ENCODE data around the gene COL27A1. TPM values are rescaled to one million over a fixed set of nuclear protein-coding genes. Genes with fewer than 3 reads are reported as not detected.

COL27A1 gene
- total and polyA plus RNA-seq, 2 donors from 2014 or later, result 13.6 to 45.6 TPM

DNA sequence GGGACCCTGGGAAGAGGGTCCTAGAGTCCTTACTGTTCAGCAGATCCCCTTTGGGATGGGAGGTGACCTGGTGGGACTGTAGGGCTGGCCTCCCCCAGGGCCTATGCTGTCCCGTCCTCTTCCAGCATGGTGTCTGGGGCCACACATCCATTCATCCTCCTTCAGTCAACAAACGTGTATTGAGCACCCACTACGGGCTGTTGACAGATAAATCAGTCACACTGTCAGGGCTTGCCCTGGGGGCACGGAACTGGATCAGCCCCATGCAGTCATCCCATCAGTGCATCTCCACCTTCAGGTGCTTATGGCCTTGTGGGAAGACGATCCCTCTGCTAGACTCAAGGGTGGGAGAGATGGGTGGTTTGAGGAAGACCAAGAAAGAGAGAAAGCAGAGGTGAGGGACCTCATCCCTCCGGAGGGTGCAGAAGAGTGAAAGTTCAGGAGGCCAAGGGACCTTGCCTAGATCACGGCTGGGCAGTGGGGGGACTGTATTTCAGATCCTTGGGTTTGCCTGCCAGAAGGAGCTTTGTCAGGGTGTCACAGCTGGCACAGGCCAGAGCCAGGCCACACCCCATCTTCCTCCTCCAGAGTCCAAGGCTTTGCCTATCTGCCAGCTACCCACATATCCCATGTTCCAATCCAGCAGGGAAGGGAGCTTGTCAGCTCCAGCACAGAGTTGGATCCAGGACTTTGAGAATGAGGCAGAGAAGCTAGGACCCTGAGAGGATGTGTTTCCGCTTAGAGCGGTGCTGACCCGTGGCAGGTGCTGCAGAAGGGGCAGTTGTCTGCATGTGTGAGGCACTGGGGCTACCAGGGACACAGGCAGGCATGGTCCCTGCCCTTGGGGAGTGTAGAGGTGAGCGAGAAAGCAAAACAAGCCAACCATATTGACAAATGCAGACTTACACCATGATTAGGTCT, 30.5 kb downstream of the COL27A1 start:
- Histone ChIP-seq H3K27ac (ENCODE audit: low read depth in 2 of 2, low read length in 2 of 2) (no peak overlapping the region), H3K9me3 (ENCODE audit: control insufficient read depth in 2 of 3, insufficient read depth in 1 of 3, low read length in 3 of 3) (no peaks in the 10 kb centered on the region), H3K4me1 (ENCODE audit: control insufficient read depth in 2 of 3, insufficient read depth in 2 of 3, low read depth in 1 of 3, low read length in 3 of 3) (peaks cover 5 to 10% (median 6%) of the 10 kb centered on the region in 3 donors), H3K9ac (ENCODE audit: low read length in 3 of 3) (no peak overlapping the region), H3K4me3 (ENCODE audit: low read length in 3 of 3) (no peak overlapping the region), H3K36me3 (ENCODE audit: control insufficient read depth in 2 of 3, insufficient read depth in 3 of 3, low read length in 3 of 3) (no peaks in the 10 kb centered on the region), H3K27me3 (ENCODE audit: control insufficient read depth, insufficient read depth, low read length) (no peaks in the 10 kb centered on the region)
- FAIRE-seq (no peak), DNase-seq (no peak)
- intact Hi-C loops (cut with DNase I), result no loop called here
- TF ChIP-seq, protein P1, sequence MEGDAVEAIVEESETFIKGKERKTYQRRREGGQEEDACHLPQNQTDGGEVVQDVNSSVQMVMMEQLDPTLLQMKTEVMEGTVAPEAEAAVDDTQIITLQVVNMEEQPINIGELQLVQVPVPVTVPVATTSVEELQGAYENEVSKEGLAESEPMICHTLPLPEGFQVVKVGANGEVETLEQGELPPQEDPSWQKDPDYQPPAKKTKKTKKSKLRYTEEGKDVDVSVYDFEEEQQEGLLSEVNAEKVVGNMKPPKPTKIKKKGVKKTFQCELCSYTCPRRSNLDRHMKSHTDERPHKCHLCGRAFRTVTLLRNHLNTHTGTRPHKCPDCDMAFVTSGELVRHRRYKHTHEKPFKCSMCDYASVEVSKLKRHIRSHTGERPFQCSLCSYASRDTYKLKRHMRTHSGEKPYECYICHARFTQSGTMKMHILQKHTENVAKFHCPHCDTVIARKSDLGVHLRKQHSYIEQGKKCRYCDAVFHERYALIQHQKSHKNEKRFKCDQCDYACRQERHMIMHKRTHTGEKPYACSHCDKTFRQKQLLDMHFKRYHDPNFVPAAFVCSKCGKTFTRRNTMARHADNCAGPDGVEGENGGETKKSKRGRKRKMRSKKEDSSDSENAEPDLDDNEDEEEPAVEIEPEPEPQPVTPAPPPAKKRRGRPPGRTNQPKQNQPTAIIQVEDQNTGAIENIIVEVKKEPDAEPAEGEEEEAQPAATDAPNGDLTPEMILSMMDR (IDR thresholded peaks at IDR 0.05; ENCODE audit: borderline replicate concordance, extremely low read depth, insufficient read depth), result no peak

DNA sequence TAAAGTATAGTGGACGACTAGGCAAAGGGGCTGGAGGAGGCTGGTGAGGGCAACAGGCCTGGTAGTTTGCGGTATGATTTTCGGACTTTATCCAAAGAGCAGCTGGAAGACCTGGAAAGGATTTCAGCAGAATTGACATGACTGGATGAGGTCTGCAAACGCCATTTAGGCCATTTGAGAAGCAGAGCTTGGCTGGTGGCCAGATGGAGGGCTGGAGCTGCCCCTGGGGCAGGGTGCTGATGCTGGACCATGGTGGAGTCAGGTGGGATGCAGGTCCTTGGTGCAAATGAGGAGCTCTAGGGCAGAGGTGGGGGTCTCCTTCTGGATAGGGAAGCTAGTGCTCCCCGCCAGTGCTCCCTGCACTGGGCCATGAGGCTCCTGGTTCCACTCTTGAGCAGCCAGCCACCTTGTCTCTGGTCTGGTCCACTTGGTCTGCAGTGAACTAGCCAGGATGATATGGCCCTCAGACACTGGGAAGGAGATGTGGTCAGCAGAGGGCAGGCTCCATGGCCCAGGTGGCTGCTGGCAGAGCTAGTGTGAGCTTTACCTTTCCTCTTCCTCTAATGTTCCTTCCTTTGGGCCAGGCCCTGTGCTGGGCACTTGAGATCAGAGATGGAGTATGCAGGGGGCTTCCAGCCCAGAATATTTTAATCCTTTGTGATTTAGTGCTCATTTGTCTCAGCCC, 31.4 kb downstream of the COL27A1 start:
- H3K4me3 ChIP-seq (ENCODE audit: low read length in 3 of 3), result no peak overlapping the region
- H3K36me3 ChIP-seq (ENCODE audit: control insufficient read depth in 2 of 3, insufficient read depth in 3 of 3, low read length in 3 of 3), result no peaks in the 10 kb centered on the region
- no peaks in the 10 kb centered on the region for H3K27me3 ChIP-seq (ENCODE audit: control insufficient read depth, insufficient read depth, low read length)
- no peak overlapping the region for H3K27ac ChIP-seq (ENCODE audit: low read depth in 2 of 2, low read length in 2 of 2)
- no peak overlapping the region for H3K9ac ChIP-seq (ENCODE audit: low read length in 3 of 3)
- no peaks in the 10 kb centered on the region for H3K9me3 ChIP-seq (ENCODE audit: control insufficient read depth in 2 of 3, insufficient read depth in 1 of 3, low read length in 3 of 3)
- intact Hi-C loops (cut with DNase I), result no loop called here
- no peak for DNase-seq
- peaks cover 0 to 1% (median under 1%) of the 10 kb centered on the region in 3 donors for H3K4me1 ChIP-seq (ENCODE audit: control insufficient read depth in 2 of 3, insufficient read depth in 2 of 3, low read depth in 1 of 3, low read length in 3 of 3)
- no peak for FAIRE-seq
- TF ChIP-seq, protein P1 (IDR thresholded peaks at IDR 0.05; ENCODE audit: borderline replicate concordance, extremely low read depth, insufficient read depth), result no peak

- H3K27ac ChIP-seq (ENCODE audit: low read depth in 2 of 2, low read length in 2 of 2), result no peak overlapping the region
- TF ChIP-seq, protein P1 (IDR thresholded peaks at IDR 0.05; ENCODE audit: borderline replicate concordance, extremely low read depth, insufficient read depth), result no peak
- H3K9ac ChIP-seq (ENCODE audit: low read length in 3 of 3), result no peak overlapping the region
- no peaks in the 10 kb centered on the region for H3K36me3 ChIP-seq (ENCODE audit: control insufficient read depth in 2 of 3, insufficient read depth in 3 of 3, low read length in 3 of 3)
- no peaks in the 10 kb centered on the region for H3K9me3 ChIP-seq (ENCODE audit: control insufficient read depth in 2 of 3, insufficient read depth in 1 of 3, low read length in 3 of 3)
- DNase-seq, result peak in 1 of 5 donors; percentile 0
- H3K27me3 ChIP-seq (ENCODE audit: control insufficient read depth, insufficient read depth, low read length), result no peaks in the 10 kb centered on the region
- intact Hi-C loops (cut with DNase I), result no loop called here
- H3K4me1 ChIP-seq (ENCODE audit: control insufficient read depth in 2 of 3, insufficient read depth in 2 of 3, low read depth in 1 of 3, low read length in 3 of 3), result no peaks in the 10 kb centered on the region
- no peak overlapping the region for H3K4me3 ChIP-seq (ENCODE audit: low read length in 3 of 3)
- no peak for FAIRE-seq
These were observed 32.5 kb downstream of the COL27A1 start for GRCh38 chr9:114187827-114188226.

All from kidney (tissue), 14 donors.